Middle frontal gyrus (tissue), 1 donor: Measurements from ENCODE around the gene DDX3X.
A peak's percentile ranks its signal among the peaks of the same experiment; 100 is the strongest.

ENCODE experiments used
- DNase-seq: peaks from one replicate; pipeline ENCODE4 v3.0.0-alpha.2; 2015; ENCODE audit warnings: low spot score; ENCODE audit errors: extremely low spot score

The DDX3X gene

DNA sequence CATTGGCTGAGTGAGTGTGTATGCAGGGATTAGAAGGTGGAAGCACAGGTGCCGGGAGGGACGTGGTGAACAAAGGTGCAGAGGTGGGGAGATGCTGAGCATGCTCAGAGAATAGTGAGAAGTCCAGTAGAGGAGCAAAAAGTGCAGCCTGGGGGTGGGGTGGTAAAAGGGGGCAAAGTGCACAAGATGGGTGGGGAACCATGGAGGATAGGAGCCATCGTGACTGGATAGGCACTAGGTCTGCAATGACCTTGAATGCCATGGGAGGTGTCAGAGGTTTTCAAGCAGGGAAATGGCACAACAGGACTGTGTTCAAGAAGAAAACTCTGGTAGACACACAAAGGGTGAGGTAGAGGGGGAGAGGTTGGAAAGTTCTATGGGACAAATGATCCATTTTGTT, 6.6 kb upstream of the DDX3X start:
- DNase-seq, result no peak

DNA sequence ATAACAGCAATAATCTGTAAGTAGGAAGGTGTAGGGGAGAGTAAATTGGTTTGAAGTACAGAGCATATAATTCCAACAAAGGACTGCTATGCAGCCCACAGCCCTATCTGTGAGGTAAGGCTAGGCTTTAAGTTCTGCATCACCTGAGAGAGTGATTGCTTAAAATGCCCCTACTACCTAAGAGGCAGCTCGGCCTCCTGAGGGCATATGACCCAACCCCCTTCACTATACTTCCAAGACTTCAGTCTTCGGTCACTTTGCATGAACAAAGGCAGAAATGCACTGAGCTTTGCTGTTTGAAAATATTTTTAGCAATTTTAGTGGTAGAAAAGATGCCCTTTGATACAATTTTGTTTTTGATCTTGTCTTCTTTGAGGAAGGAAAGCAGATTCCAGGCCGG, 4.9 kb upstream of the DDX3X start:
- no peak for DNase-seq

DNA sequence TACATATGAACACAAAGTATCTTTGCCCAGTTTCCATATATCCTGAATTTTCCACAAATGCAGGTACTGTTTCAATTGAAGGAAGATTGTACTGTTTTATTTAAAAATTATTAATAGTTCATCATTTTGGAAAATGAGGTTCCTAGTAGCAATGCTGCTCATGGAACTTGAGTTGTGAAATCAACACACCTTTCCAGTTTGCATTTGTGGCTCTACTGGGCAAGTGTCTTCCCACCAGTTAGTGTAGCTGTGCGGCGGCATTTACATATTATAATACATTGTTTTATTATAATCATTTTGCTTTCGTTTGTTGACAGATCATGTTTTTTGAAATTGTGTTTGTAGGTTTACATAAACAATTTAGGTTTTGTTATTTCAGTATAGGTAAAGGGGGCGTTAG, 2.0 kb upstream of the DDX3X start:
- DNase-seq, result no peak

DNA sequence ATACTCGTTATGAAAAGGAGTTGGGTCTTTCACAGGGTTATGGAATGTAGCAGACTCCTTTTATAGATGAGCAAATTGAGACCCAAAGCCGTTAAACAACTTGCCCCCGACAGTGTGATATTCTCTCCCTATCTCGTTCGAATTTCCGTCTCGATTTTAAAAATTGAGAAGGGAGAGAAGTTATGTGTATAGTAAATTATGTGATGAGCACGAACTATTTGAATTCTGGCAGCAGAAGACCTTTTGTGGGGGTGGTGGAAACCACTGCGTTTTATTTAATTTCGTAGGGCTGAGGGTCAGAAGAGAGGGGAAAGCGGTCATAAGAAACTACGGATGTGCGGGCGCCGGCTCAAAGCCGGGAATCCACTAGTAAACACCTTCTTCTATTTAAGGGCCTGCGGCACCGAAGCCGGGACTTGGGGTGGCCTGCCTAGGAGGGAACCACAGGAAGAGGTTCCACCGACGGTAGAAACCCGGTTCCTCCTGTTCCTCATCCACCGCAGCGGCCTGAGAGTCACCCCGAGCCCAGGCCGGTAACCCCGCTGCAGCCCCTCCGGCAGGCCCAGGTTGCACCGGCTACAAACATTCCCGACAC, 1.5 kb upstream of the DDX3X start:
- DNase-seq, result no peak

DNA sequence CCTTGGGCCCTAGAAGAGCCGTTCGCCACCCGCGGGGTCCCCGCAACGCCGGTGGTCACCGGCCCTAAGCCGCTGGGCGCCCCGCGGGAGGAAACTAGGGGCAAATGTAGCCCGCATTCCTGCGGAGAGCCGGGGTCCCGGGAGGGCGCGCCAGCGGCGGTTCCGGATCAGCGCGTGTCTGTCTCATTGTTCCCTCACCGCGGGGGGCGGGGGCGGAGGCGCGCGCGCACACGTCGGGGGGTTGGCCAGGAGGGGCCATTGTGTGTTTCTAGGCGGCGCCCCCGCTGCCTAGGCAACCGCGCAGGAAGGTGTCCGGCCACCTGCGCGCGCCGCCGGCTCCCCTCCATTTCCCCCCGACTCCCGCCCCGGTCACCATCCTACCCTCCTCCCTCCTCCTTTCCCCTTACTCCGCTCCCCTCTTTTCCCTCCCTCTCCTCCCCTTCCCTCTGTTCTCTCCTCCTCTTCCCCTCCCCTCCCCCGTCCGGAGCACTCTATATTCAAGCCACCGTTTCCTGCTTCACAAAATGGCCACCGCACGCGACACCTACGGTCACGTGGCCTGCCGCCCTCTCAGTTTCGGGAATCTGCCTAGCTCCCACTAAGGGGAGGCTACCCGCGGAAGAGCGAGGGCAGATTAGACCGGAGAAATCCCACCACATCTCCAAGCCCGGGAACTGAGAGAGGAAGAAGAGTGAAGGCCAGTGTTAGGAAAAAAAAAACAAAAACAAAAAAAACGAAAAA, 789 bp upstream of the DDX3X start:
- no peak for DNase-seq

DNA sequence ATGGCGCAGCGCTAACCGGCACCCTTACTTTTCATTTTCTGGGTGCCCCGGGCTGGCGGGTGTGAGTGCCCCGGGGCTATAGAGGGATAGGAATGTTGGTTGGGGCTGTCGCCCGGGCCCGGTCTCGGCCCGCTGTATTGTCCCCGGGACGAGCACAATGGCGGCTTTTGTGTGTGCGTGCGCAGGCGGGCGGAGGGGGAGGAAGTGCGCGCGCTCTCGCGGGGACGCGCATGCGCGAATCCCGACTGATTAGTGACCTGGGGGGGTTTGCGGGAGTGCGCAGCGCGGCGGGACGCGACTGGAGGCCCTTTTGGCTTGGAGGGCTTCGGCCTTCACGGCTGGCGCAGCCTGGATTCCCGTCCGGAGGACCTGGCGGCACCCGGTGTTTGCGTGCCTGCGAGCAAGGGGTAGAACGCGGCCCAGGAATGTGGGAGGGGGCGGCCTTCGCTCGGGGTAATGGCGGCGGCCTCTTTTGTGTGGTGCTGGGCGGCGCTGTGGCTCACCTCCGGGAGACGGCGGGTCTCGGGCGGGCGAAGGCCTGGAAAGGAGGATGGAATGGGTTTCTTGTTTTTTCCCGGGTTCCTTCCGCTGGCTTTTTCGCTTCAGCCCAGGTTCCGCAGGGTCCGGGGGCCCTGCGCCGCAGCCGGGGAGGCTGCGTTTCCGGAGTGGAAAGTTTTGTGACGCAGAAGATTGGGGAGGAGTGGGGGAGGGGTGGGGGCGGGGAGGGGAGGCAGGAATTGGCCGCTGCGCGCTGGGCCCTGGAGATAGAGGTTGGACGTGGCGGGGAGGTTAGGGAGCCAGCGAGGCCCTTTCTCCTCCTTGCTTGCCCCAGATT, 618 bp downstream of the DDX3X start:
- peak; percentile 55 for DNase-seq

DNA sequence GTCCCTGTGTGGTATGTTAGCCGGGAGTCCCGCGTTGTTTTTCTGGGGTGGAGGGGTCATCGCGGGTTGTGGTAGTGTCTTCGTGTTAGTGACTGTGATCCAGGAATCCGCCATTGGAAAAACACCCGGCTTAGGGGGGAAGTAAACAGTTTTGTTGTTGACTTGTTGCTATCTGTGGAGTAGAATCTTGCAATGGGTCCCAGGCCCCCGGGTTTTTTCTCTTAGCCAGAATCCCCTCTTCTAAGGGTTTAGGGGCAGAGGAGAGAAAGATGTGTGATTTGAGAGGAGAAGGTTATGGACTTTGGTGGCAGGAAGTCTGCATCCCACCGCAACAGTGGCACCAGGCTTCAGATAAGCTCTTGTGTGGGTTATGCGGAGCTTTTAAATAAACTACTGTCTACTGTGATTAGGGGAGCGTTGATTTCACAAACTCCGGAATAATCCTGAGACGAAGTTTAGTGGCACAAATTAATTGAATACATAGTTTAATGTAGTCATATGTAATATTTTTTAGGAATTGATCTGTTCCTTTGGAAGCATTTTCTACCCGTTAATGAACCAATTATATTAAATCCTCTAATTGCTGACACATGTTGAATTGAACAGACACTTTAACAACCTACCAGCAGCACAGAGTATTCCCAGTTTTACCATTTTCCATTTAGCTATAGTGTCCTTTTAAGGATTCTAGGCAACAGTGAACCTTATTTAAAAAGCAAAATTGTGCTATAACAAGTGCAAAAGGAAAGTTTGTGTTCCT, 1.4 kb downstream of the DDX3X start:
- no peak for DNase-seq

DNA sequence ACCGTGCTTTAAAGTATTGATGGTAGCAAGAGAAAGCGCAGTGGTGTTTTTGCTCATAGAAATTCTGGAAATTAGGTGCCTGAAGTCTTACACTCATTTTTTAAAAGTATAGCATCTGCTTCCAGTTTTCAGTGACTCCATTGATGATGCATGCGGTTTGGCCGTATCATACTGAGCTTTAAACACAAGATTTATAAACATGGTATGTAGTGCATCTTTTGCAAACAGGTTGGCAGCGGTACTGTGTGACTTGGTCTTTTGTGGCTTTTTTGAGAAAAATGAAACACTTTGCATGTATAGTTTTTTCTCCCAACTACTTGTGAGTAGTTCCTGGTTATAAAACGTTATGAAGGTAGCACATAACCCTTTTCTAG, 2.0 kb downstream of the DDX3X start:
- DNase-seq, result no peak

DNA sequence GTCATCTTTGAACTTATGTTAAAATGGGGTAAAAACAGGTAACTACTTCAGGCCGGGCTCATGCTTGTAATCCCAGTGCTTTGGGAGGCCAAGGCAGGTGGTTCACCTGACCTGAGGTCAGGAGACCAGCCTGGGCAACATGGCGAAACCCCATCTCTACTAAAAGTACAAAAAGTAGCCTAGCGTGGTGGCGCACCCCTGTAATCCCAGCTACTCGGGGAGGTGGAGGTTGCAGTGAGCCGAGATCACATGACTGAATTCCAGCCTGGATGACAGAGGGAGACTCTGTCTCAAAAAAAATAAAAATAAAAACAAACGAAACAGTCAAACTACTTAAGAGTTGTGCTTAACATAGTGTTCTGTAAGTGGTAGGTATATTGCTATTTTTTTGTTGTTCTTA, 2.5 kb downstream of the DDX3X start:
- no peak for DNase-seq

DNA sequence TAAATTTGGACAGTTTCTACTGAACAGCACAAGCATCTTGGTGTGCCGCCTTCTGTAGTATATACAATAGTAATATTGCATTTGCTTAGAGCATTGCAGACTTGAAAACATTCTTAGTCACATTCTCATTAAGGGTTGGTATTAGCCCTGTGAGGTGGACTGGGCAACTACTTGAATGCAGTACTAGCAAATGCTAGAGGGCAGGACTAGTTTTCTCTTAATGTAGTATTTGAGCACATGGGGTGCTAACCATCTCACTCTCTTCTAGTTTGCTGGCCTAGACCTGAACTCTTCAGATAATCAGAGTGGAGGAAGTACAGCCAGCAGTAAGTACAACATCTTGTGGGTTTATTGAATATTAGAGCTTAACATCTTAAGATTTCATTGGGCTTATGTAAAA, 3.2 kb downstream of the DDX3X start:
- DNase-seq, result no peak

DNA sequence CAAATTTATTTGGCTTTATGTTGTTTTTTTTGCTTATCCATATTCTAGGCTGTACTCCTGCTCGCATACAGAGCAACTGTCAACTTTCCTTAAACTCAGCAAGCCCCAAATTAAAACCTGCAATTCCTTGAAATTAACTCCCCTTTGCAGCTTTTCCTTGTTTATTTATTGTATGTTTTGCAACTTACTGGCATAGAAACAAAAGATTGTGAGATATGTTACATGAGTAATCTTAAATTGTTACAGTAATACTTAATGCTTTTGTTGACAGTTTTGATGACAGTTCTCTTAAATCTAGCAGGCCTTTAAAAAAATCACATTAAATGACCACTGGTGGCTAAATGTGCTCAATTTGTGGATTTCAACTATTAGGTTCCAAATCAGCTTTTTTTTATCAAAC, 4.5 kb downstream of the DDX3X start:
- no peak for DNase-seq

DNA sequence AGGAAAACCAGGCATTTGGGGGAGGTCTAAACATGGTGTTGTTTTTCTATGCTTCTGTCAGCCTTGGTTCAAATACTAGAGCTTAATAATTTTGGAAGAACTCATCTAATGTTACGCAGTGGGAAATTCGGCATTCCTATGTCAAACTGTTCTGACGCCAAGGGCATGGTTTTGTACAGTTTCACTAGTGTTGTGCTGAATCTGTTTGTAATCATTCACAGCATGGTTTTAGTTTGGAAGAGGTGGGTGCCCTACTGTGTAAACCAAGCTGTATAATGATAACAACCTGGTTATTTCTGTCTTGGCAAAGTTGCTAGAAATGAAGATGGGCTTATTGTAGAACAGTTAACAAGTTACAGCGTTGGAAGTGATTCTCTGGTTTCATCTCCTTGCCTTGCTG, 5.2 kb downstream of the DDX3X start:
- DNase-seq, result no peak

DNA sequence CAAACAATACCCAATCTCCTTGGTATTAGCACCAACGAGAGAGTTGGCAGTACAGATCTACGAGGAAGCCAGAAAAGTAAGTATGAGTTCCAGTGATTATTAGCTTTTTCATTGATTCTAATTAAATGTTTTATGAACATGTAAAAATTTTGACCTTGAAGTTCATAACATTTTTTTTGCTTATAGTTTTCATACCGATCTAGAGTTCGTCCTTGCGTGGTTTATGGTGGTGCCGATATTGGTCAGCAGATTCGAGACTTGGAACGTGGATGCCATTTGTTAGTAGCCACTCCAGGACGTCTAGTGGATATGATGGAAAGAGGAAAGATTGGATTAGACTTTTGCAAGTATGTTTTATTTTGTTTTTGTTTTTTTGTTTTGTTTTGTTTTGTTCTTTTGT, 10.1 kb downstream of the DDX3X start:
- DNase-seq, result no peak

DNA sequence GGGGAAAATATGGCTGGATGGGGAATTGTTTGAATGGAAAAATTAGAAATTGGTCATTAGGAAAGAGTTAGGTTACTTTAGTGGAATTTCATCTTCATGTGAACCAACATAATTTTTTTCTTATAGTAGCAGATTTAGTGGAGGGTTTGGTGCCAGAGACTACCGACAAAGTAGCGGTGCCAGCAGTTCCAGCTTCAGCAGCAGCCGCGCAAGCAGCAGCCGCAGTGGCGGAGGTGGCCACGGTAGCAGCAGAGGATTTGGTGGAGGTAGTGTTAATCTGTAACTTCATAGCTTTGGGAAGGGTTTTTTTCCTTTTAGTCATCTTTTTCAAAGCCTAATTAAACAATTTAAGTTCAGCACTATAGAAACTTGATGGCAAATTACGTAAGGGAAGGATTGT, 13.2 kb downstream of the DDX3X start:
- no peak for DNase-seq

DNA sequence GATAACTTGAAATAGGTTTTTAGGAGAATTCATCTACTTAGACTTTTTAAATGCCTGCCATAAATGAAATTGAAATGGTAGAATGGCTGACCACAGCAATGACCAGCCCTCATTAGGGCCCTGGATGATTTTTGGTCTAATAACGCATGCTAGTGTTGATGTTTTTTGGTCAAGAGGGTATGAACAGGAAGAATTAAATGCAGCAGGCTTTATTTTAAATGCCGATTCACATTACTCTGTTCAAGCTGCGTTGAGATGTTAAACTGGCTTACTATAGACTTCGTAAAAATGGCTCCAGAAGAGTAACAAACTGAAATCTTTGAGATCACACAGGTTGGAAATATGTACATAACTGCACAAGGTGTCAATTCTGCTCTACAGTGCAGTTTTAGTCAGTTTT, 14.6 kb downstream of the DDX3X start:
- no peak for DNase-seq

DNA sequence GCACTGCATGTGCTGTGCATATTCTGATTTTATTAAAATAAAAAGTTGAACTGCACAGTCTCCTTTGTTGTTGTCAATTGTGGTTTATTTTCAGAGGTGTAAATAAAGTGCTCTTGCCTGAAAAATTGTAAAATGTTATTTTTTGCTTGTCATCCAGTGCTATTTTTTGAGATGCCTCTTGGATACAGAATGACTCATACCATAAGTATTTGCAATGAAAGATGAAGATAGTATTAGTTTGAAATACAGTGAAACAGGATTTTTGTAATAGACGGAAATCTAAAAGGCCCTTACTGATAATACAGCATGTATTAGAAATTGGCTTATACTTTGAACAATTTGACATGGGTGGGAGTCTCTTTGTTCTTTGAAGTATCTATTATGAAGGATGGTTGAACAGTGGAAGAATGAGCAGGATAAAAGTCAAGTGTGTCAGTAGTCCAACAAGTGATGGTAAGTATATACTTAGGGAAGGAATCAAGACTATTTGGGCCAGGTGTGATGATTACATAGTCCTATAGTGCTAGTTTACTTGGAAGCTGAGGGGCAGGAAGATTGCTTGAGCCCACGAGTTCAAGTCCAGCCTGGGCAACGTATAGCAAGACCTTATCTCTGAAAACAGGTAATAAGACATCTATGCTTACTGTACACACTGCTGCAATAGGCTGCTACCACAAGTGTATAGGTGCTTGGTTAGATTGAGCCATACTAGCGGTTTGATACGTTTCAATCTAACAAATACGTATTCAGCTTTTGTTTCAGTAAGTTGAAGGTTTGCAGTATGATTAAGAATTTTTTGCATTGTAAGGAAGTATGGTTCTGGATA, 16.4 kb downstream of the DDX3X start:
- DNase-seq, result no peak

DNA sequence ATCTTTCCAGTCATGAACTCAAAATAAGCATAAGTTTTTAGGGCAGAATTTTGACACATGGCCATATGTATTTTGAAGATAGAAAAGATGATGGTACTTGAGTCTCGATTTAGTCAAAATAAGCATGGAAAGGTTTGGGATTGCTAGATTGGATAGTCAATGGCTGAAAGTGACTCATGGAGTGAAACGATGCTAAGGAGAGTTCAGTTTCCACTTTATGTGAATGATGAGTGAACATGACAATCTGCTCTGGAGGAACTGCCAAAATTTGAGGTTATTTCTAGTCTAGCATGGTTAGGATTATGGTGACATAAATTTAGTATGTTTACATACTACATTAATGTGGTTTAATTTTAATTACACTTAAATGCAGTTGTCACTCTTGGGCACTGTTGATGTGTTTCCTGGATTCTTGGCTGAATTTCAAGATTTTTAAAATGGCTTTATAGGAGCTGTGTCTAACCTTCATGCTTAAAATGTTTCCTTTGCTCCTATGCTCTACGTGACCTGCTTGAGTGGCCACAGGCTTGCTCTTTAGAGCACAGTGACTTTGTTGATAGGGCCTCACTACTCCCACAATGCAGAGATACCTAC, 17.1 kb downstream of the DDX3X start:
- no peak for DNase-seq

DNA sequence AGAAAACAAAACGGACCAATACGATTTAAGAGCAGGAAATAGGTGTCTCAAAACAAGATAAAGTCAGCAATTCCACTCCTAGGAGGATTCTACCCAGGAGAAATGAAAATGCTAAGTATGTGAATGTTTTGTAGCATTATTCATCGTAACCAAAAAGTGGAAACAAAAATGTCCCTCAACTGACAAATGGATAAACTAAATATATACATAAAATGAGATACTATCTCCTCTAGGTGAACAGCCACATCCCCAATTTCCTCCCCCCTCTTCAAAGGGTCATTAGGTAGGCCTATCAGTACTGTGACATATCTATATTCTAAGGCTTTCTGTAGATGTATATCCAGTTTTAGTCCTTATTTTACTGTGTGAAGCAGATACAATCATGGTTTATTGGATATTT, 18.0 kb downstream of the DDX3X start:
- no peak for DNase-seq

DNA sequence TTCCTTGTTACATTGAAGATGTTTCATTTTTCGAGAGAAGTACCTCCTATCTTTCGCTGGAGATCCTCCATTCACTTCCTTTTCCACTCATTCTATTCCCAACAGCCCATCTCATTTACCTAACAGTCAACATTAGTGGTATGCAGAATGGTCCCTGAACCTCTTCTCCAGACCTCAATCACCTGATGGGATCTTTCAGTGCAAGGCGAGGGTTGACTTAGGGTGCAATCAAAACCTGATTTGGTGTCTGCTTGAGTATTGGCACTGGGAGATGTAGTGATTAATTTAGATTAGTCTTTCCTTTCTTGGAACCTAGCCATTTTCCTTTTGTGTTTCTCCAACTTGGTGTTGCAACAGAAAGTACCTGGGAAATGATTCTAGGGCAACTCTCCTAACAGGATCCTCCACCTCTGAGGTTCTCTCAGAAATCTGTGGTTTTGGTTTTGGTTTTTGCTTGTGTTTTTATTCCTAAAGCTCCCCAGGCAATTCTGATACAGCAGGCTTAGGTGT, 18.4 kb downstream of the DDX3X start:
- DNase-seq, result no peak

DNA sequence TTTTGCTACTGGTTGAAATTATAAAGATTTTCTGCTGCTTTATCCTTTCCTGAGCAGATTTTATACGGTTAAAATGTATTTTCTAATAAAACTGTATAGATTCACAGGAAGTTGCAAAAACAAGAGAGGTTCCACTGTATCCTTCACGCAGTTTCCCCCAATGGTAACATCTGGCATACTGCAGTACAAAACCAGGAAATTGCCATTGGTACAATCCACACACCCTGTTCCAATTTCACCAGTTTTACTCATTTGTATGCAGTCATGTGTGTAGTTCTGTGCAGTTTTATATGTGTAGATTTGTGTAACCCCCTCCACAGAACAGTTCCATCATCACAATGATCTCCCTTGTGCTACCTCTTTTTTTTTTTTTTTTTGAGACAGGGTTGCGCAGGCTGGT, 20.0 kb downstream of the DDX3X start:
- DNase-seq, result no peak
